Choroid plexus epithelial cell (primary cell): Measurements from ENCODE around the gene CYP51A1.
"Not testable (repeated sequence)": the region's sequence is repeated elsewhere in the genome, so short reads cannot be mapped to it uniquely, and the experiment has no call there.

Source experiments
- DNase-seq: peaks from one replicate; pipeline ENCODE4 v3.0.0-alpha.2; 2010; ENCODE audit warnings: low read depth
- H3K4me3 ChIP-seq: 2 replicates; pipeline ENCODE4 v1.5.1; 2011; ENCODE audit warnings: low read depth, mild to moderate bottlenecking, control low read depth, low read length, moderate library complexity
- TF ChIP-seq, protein P1 (sequence below): conservative IDR thresholded peaks from 2 replicates; pipeline ENCODE4 v1.5.1; 2011; ENCODE audit warnings: low read depth, mild to moderate bottlenecking, control low read depth, inconsistent platforms, low read length, moderate library complexity

The CYP51A1 gene

DNA sequence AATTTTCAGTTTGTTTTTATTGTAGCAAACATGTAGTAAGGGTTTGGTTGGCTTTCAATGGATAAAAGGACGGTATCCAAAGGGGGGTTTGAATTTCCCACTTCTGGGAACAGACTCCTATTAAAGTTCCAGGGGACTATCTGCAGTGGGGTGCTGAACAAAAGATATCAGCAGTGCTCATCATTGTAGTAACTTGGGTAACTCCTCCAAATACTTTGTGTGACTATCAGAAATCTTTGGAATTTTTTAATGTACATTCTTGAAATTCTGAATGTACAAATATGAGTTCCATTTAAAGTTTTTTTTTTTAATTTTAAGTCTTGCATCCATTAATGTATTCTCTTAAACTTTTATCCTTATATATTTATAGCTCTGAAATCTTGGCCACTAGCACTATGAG, 42.1 kb downstream of the CYP51A1 start:
- peak; percentile 8 for DNase-seq
- no peak overlapping the region for H3K4me3 ChIP-seq
- TF ChIP-seq, protein P1, sequence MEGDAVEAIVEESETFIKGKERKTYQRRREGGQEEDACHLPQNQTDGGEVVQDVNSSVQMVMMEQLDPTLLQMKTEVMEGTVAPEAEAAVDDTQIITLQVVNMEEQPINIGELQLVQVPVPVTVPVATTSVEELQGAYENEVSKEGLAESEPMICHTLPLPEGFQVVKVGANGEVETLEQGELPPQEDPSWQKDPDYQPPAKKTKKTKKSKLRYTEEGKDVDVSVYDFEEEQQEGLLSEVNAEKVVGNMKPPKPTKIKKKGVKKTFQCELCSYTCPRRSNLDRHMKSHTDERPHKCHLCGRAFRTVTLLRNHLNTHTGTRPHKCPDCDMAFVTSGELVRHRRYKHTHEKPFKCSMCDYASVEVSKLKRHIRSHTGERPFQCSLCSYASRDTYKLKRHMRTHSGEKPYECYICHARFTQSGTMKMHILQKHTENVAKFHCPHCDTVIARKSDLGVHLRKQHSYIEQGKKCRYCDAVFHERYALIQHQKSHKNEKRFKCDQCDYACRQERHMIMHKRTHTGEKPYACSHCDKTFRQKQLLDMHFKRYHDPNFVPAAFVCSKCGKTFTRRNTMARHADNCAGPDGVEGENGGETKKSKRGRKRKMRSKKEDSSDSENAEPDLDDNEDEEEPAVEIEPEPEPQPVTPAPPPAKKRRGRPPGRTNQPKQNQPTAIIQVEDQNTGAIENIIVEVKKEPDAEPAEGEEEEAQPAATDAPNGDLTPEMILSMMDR, result no peak

- no peak overlapping the region for H3K4me3 ChIP-seq
- TF ChIP-seq, protein P1, result no peak
- no peak for DNase-seq
Observed at GRCh38 chr7:92088266-92088665, 46.0 kb downstream of the CYP51A1 start.

DNA sequence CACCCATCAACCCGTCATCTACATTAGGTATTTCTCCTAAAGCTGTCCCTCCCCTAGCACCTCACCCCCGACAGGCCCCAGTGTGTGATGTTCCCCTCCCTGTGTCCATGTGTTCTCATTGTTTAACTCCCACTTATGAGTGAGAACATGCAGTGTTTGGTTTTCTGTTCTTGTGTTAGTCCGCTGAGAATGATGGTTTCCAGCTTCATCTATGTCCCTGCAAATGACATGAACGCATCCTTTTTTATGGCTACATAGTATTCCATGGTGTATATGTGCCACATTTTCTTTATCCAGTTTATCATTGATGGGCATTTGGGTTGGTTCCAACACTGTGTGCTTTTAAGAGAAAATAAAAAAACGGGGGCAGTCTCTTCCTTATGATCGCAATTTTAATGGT, 50.4 kb downstream of the CYP51A1 start:
- not testable (repeated sequence) for DNase-seq

GRCh38 chr7:92076509-92076908, 57.8 kb downstream of the CYP51A1 start:
- TF ChIP-seq, protein P1, result no peak
- no peak for DNase-seq
- H3K4me3 ChIP-seq, result no peak overlapping the region

More for the DNA sequence above, 50.4 kb downstream of the CYP51A1 start:
- not testable (repeated sequence) for H3K4me3 ChIP-seq

DNA sequence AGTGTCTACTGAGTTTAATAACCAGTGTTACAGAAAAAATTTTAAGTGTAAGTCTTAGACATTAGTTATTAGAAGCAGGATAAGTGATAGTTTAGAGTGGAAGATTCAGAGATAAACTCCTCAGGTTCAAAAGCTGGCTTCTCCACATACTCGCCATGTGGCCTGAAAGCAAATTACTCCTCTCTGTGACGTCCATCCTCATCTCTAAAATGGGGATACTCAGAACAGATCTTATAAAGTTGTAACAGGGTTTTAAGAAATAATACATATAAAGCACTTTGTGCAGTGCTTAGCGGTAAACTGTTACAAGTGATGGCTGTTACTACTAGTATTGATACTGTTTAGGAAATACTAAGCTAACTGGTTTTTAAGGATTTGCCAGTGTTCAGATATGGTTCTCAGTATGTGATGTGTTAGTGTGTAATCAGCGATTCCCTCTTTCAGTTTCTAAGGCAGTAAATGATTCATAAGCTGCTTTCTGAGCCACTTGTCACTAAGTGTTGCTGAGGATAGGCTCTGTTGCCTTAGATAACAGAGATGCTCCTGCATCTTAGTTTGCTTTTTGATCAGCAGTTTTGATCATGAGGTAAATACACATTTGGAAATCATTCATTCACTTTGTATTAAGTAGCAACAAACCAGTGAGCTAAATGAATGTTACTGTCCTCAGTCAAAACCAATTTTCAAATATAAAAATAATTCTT, 58.7 kb downstream of the CYP51A1 start:
- TF ChIP-seq, protein P1, result no peak
- no peak overlapping the region for H3K4me3 ChIP-seq
- DNase-seq, result no peak

DNA sequence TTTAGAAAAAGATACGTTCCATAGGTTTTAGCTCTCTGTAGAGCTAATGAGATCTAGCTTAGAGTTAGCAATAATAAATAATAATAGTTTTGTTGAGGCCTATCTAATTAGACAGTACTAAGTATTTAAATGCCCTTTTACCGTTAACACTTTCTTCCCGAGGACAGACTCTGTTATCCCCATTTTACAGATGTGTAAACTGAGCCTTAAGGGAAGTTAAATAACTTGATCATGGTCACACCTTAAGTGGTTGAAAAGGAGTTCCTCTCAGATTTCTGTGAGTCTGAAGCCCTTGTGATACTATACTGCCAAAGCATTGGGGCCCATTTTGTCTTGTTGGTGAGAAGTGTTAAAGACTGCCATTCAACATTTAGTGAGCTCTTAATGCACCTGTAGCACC, 61.6 kb downstream of the CYP51A1 start:
- TF ChIP-seq, protein P1, result no peak
- H3K4me3 ChIP-seq, result no peak overlapping the region
- DNase-seq, result no peak

DNA sequence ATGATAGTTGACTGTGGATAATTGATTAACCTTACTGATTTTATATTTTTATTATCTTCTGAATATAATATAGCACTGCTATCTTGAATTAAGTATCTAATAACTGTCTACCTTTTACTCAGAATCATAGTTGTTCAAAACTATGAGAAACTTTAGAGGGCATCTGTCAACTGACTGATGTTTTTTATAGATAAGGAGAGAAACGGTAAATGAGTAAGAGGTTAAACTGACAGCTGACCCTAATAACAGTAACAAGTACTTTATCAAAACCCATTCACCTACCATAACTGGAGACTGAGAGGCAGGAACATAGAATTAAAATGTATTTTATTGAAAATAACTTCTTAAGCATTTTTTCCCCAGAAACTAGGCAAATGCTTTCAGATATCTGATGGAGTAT, 62.2 kb downstream of the CYP51A1 start:
- H3K4me3 ChIP-seq, result no peak overlapping the region
- TF ChIP-seq, protein P1, result no peak
- DNase-seq, result no peak
